SK-N-MC (cell line): ENCODE data around the gene TSHZ3.

Source experiments
- EZH2 ChIP-seq: fragments of 200-600 bp; sonication (generic); IDR thresholded peaks from one replicate; pipeline ENCODE4 v1.6.1; 2017; ENCODE audit warnings: antibody characterized with exemption
- FOXP2 ChIP-seq: optimal IDR thresholded peaks from 2 replicates; pipeline ENCODE3; 2011; ENCODE audit warnings: mild to moderate bottlenecking, moderate library complexity; ENCODE audit not compliant: insufficient read depth; ENCODE audit errors: extremely low read length, control extremely low read depth
- POLR2AphosphoS5 ChIP-seq: IDR thresholded peaks from 2 replicates; pipeline ENCODE4 v1.6.1; 2012; ENCODE audit warnings: mild to moderate bottlenecking, low read depth, low read length, borderline replicate concordance

- TF ChIP-seq FOXP2, result no peak
- TF ChIP-seq EZH2, result no peak
- TF ChIP-seq POLR2AphosphoS5, result no peak
Observed at GRCh38 chr19:31387717-31388301, 38.6 kb upstream of the TSHZ3 start.
